Cerebellar nuclear complex (tissue), 1 donor: ENCODE results near the gene EFNA4.

Experiments
- DNase-seq, 2 experiments: peaks; one replicate each; lab custom pipeline; 2025; lab: John Stamatoyannopoulos, UW

Gene EFNA4

DNA sequence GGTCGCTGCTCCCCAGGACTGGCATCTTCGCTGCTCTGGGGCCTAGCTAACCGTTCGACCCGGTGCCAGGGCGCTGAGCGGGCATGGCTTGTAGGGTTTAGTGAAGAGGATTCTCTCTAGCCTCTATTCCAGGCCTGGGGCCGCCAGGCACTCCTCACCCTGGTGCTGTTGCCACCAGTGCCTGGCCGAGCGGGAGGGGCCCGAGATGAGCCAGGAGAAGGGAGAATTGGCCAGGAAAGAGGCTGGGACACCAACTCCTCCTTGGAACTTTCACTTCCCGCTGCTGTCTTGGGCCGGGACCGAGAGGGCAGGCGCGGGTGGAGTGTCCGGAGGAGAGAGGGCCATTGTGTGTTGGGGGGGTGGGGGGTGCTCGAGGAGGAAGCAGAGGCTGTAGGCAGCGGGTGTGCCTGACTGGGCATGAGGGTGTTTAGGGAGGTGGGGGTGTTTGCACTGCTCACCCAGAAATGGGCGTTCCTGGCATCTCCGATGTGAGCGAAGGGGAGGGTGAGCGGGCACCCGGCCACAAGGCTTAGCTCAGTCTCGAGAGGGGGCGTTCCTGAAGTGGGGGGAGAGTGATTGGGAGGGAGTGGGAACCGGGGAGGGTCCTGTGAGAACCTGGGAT, 11.7 kb upstream of the EFNA4 start:
- DNase-seq, result no peak

DNA sequence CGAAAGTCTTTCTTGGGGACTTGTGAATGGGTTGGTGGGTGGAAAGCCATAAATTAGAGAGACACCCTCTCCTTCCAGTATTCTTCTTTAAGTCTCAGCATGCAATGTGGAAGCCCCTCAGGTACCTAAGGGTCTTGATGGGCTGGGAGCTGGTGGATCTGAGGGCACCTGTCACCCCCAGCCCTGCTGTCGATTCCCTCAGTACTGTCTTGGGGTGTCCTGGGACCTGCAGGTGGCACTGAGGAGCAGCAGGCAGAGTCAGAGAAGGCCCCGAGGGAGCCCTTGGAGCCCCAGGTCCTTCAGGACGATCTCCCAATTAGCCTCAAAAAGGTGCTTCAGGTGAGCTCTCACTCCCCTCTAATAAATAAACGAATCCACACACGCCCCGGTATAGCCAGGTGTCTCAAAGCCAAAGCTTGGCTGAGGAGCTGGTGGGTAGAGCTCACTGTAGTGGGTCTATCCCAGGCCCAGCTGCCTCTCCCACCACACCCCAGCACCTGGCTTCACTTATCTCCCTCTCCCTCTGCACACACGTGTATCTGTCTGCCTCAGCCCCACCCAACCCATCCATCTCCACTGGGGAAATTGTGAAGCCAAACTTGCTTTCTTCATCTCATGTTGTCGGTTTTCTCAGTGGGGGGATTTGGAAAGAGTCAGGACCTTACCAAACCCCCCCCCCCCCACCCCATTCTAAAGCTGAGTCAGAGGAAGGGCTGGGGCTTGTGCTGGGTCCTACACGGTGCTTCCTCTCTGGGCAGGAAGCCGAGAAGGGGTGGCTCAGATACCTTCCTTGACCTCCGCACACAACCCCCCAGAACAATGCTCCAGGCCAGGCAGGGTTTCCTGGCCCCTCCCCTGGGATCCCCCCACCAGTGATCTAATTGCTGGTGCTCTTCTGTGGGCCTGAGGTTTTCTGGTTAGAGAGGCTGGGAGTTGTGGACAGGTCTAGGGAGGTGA, 10.8 kb upstream of the EFNA4 start:
- no peak for DNase-seq

DNA sequence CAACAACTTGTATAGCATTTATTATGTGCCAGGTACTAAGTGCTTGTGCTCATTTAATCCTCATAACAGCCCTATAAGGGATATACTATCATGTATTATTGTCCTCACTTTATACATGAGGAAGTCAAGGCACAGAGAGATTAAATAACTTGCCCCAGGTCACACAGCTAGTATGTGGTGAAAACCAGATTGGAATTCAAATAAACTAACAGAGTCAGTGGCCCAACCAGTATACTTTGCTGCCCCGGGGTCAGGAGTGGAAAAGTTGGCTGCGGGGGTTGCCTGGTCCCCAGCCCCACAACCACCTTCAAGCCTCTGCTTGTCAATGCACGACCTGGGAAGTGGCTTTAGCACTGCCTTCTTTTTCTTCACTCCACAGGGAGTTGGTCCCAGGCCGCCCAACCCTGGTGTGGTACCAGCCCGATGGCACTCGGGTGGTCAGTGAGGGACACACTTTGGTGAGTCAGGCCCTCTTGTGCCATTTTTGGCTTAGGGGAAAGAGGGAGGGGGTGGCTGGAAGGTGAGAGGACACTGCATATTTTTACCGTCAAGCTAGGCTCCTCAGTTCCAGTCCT, 9.9 kb upstream of the EFNA4 start:
- DNase-seq, result no peak

DNA sequence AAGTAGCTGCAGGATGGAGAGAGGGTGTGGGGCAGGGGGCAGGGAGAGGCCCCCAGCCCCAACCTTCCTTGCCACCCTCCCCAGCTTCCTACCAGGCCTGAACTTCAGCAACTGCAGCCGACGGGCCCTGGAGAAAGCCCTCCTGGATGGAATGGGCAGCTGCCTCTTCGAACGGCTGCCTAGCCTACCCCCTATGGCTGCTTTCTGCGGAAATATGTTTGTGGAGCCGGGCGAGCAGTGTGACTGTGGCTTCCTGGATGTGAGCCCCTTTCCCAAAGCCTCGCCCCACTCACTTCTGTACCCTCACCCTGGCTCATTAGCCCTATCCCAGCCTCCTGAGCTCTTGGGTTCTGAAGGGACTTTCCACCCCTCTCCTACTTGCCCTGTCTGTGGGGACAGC, 6.4 kb upstream of the EFNA4 start:
- DNase-seq, result no peak

DNA sequence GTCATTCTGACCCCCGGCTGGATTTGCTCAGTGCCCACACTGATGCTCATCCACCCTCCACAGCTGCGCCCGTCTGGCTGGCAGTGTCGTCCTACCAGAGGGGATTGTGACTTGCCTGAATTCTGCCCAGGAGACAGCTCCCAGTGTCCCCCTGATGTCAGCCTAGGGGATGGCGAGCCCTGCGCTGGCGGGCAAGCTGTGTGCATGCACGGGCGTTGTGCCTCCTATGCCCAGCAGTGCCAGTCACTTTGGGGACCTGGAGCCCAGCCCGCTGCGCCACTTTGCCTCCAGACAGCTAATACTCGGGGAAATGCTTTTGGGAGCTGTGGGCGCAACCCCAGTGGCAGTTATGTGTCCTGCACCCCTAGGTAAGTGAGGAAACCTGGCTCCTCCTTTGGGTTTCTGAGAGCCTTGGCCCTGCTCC, 5.7 kb upstream of the EFNA4 start:
- no peak for DNase-seq

DNA sequence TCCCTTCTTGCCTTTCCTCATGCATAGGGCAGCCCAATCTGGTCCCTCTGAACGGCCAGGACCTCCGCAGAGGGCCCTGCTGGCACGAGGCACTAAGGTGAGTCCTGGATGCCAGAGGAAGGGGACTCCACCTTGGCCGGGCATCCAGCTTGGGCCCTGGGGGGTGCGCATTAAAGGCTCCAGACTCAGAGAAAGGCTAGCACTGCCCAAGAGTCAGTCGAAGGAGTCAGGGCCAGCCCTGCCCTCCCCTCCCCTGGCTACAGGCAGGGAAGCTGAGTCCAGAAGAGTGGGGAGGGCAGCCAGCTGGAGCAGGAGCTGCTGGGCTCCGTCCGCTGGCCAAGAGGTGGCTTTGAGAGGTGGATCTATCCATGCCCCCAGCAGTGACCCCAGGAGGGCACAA, 2.8 kb upstream of the EFNA4 start:
- DNase-seq, result no peak

DNA sequence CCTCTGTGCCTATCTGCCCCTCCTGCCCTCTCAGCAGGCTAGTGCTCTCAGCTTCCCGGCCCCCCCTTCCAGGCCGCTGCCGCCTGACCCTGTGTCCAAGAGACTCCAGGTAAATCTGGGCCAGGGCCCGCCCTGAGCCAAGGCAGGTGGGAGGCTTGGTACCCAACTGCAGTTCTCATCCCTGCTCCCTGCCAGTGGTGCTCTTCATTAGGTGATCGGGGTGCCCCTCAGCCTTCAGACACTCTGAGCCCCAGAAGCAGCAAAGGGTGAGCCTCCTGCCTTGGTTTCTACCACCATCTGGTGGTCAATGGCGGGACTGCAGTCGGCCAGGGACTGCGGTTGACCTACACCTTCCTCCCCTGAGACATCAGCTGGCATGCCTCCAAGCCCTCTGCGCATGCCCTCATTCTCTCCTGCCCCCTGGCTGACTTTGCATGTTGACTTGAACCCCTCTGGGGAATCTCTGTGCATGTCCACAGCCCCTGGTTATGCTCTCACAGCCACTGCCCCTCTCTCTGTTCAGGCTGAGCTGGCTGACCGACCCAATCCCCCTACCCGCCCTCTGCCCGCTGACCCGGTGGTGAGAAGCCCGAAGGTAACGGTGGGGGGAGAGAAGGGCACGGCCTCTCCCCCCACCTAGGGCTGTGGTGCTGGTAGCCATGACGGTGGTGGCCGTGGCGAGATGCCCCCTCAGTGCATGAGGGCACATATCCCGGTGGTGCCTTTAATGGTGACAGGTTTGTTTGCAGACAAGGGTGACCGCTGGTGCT, 2.0 kb upstream of the EFNA4 start:
- DNase-seq, result peak in 1 of 2 experiments; percentile 28

DNA sequence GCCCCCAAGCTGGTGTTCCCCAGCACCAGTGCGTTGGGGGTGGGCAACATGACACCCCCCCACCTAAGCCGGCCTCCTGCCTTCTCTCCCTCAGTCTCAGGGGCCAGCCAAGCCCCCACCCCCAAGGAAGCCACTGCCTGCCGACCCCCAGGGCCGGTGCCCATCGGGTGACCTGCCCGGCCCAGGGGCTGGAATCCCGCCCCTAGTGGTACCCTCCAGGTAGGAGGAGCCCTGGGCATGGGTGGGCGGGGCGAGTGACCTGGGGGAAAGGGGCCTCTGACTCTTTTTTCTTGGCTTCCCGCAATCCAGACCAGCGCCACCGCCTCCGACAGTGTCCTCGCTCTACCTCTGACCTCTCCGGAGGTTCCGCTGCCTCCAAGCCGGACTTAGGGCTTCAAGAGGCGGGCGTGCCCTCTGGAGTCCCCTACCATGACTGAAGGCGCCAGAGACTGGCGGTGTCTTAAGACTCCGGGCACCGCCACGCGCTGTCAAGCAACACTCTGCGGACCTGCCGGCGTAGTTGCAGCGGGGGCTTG, 1.3 kb upstream of the EFNA4 start:
- no peak for DNase-seq

DNA sequence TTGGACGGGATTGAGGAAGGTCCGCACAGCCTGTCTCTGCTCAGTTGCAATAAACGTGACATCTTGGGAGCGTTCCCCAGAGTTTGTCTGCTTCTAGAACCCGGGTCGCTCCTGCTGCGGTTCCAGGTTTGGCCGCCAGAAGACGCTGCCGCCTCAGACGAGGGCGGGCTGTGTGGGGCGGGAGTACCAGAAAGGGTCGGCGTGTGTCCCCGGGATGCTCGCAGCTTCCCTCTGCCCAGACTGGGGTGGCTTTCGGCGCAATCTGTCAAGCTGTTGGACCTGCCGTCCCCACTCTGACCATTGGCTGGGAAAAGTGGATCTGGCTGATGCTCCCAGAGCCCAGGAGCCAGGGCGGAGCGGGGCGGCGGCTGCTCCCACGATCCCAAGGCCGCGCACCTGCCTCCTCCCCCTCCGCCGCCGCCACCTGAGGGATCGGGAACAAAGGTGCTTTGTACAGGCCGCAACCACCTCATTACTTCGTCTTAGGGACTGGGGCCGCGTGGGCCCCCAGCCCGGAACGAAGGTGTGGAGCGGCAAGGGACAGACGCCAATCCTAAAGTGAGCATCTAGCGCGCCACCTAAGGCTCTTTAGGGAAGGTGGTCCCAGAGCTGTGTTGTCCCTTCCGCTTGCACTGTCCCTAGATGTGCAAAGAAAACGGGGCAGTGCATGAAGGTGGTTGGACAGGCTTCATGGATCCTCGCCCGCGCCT, 683 bp upstream of the EFNA4 start:
- no peak for DNase-seq

DNA sequence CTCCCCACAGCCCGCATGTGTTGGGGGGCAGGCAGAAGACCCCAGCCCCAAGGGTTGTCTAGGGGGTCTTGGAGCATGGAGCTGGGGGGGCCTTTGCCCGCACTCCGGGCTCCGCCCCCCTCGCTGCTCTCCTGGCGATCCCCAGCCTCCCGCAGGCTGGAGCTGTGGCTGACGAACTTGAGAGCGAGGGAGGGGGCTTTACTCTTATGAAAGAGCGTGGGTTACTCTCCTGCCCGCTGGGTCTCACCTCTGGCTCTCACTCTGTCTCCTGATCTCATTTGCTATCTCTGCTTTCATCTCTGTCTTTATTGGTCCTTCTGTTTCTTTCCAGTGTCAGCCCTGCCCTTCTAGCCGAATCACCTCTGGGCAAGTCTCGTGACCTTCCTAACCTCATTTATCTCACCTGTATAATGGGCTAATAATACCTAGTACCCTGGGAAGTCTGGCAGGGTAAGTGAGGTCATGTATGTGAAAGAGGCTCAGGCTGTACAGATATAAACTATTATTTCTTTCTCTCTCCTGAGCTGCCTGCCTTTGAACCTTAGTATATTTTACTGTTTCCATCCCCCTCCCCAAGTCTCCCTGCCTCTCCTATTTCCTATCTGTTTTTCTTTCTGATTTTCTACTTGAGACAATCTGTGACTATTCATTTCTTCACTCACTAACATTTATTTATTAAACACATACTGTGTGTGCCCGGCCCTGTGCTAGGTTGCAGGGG, 731 bp downstream of the EFNA4 start:
- DNase-seq, result no peak

DNA sequence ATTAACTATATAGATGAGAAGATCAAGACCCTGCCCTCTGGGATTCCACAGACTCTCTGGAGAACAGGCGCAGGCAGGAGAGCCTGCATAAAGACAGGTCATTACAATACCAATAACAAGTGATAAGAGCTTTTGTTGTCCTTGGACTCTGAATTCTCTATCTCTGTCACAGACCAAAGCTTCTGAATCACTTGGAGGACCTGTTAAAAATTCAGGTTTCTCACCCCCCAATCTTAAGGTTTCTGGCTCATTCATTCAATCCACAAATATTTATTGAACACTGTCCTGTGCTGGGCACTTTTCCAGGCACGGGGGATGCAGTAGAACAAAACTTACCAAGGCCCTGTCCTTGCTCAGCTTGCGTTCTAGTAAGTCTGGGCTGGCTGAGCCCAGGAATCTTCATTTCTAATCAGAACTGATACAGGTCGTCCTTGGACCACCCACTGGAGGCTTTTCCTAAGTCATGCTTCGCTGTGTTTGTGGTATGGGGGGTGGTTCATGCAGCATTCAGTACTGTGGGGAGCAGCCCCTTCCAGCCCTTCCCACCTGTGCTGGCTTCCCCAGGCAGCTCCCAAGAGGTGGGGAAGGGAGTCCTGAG, 1.4 kb downstream of the EFNA4 start:
- DNase-seq, result no peak

DNA sequence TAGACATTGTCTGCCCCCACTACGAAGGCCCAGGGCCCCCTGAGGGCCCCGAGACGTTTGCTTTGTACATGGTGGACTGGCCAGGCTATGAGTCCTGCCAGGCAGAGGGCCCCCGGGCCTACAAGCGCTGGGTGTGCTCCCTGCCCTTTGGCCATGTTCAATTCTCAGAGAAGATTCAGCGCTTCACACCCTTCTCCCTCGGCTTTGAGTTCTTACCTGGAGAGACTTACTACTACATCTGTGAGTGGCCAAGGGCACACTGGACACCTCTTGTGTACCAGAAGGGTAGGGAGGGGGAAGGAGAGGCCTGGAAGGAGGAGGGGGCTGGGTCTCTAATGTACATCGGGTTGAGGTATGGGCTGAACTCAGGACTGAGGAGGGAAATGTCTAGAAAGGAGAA, 3.2 kb downstream of the EFNA4 start:
- DNase-seq, result no peak

DNA sequence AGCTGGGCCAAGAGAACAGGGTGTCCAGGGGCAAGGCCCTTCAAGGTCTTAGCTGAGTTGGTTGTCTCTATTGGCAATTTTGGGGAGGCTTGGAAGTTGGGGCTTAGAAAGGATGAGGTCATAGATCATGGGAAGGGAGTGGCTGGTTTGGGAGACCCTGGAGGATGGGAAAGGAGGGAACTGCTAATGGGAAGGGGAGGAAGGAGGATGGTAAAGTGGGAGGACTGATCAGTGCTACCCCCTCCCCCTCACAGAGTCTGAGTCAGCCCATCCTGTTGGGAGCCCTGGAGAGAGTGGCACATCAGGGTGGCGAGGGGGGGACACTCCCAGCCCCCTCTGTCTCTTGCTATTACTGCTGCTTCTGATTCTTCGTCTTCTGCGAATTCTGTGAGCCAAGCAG, 5.1 kb downstream of the EFNA4 start:
- DNase-seq, result no peak

DNA sequence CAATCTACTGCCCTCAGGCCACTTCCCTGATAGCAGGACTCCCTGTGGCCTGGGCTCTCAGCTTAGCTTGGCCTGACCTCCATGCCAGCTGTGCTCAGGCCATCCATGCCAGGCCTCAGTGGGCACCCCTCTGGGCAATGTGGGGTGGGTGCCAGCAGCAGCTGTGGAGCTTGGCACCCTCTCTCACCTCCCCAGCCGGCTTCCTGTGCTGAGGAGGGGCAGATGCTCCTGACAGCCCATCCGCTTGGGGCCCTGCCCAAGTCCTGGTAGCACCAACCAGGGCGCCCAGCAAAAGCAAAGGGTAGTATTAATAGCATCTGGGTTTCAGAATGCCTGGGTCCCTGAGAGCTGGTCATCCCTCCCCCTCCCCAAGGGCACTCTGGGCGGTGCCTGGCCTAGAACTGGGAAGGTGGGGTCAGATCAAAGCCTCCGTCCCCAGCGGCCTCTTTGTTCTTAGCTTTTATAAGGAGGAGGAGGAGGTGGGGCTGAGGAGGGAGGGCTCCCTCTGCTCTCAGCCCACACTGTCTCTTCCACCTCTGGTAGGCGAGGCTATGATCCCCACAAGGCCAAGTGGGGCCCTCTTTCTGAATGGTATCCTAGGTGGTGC, 6.1 kb downstream of the EFNA4 start:
- DNase-seq, result no peak

DNA sequence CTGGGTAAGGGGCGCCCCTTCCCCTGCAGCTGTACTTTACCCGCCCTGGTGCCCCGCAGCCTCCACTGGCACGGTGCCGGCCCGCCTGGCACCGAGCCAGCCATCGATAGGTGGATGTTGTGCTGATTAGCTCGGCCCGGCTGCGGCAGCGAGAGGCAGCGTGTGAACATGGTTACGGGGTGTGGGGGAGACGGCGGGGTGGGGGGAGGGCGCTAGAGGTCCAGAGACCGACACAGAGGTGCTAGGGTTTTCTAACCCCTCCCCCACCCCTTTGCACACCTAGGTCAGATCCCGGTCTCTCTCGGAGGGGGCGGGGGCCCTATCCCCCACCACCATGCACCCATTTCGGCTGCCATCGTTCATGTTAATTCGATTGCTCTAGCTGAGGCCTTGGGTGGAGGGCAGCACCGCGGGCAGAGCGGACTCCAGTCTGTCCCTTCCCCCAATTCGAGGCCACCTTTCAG, 6.7 kb downstream of the EFNA4 start:
- no peak for DNase-seq

DNA sequence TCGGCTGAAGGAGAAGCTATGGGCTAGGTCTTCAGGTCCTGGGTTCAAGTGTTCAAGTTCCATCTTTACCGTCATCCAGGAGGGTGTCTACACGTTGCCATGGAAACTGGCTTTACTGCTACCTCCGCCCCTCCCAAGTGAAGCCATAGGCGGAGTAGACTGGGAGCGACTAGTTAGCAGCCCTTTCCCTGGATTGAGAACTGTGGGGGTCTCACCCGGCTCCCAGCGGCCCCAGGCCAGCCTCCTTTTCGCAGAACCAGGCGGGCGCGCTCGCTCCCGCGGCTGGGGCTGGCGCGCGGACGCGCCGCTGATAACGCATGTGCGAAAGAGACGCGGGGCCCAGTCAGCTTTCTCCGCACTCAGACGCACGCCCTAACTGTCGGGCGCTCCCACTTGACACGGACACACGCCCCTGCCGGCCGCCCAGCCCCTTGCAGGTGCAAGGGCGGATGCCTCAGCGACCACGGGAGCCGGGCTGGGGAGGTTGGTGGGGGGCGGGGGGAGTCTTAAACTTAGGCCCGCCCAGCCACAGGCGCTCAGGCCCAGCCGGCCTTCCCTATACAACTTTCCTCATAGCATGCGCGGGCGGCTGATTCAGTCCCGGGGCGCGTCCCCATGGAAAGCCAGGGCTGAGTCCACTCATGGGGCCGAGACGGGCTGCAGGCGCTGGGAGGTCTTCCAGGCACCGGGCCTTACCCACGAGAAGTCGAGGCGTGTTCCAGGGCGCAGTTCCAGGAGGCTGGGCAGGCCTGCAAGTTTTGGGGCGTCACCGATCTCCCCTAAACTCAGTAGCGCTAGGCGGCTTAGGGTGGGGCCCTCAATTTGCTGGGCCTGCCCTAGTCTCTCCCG, 7.4 kb downstream of the EFNA4 start:
- peak in 1 of 2 experiments; percentile 25 for DNase-seq

DNA sequence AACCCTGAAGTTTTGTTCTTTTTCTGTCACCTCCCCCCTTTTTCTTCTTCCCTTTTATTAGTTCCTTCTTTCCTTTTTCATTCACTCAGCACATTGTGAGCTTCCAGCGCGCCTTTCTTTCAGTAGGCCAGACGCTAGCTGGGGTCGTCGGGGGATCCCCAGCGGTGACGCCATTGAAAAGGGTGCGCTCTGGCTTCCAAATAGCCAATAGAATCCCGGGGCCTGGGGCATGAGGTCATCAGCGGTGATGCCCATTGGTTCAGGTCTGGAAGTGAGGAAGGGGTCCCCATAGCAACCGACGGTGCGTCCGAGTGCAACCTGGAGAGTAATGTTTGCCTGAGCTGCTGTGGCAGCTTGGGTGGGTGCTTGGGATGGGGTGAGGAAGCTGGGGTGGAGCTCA, 8.2 kb downstream of the EFNA4 start:
- DNase-seq, result no peak

DNA sequence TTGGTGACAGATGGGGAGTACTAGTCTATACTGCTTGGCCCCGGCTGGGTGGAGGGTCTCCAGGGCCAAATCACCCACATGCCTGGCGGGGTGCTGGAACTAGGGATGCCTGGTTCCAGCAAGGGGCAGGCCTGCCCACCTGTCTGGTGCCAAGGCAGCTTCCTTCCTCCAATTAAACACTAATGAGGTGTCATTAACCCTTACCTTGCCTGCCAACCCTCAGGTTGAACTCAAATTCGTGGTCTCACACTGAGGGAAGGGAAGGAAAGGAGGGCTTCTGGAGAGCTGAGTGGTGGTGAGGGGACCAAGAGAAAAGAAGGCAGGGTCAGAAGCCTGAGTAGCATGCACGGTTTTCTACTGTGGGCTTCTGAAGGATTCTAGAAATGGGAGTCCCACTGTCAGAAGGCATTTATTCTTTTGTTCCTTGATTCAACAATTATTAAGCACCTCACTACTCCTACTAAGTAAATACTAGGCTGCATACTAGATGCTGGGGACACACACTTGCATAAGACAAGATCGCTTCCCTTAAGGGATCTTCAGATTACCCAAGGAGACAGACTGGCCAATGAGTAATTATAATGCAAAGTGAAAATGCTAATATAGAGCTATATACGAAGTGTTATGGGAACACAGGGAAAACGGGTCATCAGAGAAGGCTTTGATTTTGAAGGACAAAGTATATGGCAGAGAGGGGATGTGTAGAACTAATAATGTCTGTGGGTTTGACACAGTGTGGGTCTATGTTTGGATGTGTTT, 9.2 kb downstream of the EFNA4 start:
- no peak for DNase-seq
